Posterior vena cava (tissue), 2 donors: ENCODE results near the gene GCC2. TPM values are rescaled to one million over a fixed set of nuclear protein-coding genes. Genes with fewer than 3 reads are reported as not detected.
"Not testable (repeated sequence)": the region's sequence is repeated elsewhere in the genome, so short reads cannot be mapped to it uniquely, and the experiment has no call there.

ENCODE experiments used
- DNase-seq: peaks from one replicate; pipeline ENCODE4 v3.0.0-alpha.2; 2020; ENCODE audit warnings: low spot score
- intact Hi-C, 2 donors: fragments of 100-400 bp; cut with DNase I; formaldehyde crosslinking; loops; one replicate each; pipeline versions ENCODE4 v1.14.1 to v1.14.2; 2022 to 2023
- total RNA-seq, 2 donors: library from RNA; stranded (reverse); fragmentation: NEBNext Ultra II Directional; extraction: Animal tissue kit (Norgen Biotek cat#: 25700); gene quantifications; one replicate each; pipeline ENCODE4 v1.2.1, GENCODE V29; 2021
- donor health status: DM: yes; HTN: yes; CAD: no.
- donor health status: DM: yes; HTN: yes; CAD: no.

The GCC2 gene
- total RNA-seq, 2 donors from 2014 or later, result 35.8 to 39.8 TPM

- no peak for DNase-seq
- intact Hi-C loops, result no loop called here
Measured at GRCh38 chr2:108428286-108429009, 20.6 kb upstream of the GCC2 start.

DNA sequence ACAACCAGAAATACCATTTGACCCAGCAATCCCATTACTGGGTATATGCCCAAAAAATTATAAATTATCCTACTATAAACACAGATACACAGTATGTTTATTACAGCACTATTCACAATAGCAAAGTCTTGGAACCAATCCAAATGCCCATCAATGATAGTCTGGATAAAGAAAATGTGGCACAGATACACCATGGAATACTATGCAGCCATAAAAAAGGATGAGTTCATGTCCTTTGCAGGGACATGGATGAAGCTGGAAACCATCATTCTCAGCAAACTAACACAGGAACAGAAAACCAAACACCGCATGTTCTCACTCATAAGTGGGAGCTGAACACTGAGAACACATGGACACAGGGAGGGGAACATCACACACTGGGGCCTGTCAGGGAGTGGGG lies 13.4 kb upstream of the GCC2 start:
- intact Hi-C loops, DNase-seq: not testable (repeated sequence)

GRCh38 chr2:108436976-108437375 lies 12.0 kb upstream of the GCC2 start:
- no peak for DNase-seq
- intact Hi-C loops, result no loop called here

DNA sequence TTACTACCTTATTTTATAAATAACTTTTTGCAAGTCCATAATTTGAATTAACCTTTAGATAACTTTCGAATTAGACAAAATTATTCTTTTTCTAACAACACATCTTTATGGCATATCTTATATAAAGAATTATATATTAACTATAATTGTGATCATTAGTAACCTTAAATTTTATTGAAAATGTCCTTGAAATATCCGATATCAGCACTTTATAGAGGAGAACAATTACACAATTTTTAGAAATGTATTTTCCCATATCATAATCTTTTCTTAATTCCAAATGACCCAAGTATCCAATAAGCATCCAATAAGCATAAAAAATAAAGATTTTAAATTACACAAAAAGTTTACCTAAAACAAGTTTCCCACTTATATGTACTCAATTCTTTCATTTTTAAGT lies 7.3 kb upstream of the GCC2 start:
- no peak for DNase-seq
- intact Hi-C loops, result no loop called here

GRCh38 chr2:108444941-108445840 lies 3.8 kb upstream of the GCC2 start:
- DNase-seq, result no peak
- intact Hi-C loops, result loop anchor here in 1 of 2 donors (5.0 kb wide), 1 partner anchor 1593 kb away; no protein-coding TSS in a partner anchor

- intact Hi-C loops, result loop anchor here in 1 of 2 donors (5.0 kb wide), 1 partner anchor 1594 kb away; no protein-coding TSS in a partner anchor
- DNase-seq, result no peak
Measured at GRCh38 chr2:108446703-108447102, 2.3 kb upstream of the GCC2 start.

DNA sequence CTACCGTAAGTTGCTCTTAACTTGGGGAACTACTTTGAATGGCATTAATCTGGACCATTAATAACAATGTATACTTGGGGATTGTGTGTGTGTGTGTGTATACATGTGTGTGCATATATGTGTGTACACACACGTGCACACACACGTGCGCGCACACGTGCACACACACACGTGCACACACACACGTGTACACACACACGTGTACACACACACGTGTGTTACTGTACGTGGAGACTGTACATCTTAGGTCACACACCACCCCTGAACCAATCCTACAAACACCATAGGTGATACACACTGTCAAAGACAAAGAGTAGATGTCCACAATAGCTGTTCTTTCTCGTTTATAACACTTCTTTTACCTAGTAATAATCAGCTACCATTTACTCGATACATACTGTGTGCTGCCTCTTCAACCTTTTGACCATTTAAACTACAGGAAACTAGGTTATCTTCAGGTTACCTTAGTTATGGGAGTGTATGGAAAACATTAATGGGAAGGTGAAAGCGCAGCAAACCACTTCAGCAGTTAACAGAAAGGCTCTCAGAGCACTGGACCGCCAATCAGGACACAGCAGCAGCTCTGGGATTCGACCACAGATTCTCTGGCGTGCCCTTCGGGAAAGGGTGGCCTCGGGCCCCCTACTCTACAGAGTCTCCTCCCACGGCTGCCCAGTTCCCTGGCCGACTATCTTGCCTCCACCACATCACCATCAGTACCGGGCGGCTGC lies 894 bp upstream of the GCC2 start:
- no peak for DNase-seq
- intact Hi-C loops, result loop anchor here in 1 of 2 donors (5.0 kb wide), 1 partner anchor 1596 kb away; no protein-coding TSS in a partner anchor

- DNase-seq, result no peak
- intact Hi-C loops, result loop anchor here in 1 of 2 donors (5.0 kb wide), 1 partner anchor 1597 kb away; no protein-coding TSS in a partner anchor
Measured at GRCh38 chr2:108449410-108450130, 564 bp downstream of the GCC2 start.

DNA sequence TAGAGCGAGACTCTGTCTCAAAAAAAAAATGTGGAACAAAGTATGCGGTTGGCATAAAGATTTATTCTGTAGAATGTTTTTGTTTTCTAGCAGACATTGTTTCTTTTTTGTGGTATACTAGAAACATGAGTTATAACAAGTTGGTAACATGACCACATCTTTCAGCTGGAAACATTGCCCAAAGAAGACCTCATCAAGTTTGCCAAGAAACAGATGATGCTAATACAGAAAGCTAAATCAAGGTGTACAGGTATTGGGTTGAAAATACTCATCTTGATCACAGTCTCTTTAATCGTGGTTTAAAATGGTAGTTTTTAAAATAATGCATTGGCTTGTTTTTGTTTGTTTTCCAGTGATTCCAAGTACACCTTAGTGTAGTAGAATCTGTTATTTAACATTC lies 1.9 kb downstream of the GCC2 start:
- DNase-seq, result no peak
- intact Hi-C loops, result no loop called here

- no peak for DNase-seq
- intact Hi-C loops, result no loop called here
Measured at GRCh38 chr2:108451976-108452375, 3.0 kb downstream of the GCC2 start.

DNA sequence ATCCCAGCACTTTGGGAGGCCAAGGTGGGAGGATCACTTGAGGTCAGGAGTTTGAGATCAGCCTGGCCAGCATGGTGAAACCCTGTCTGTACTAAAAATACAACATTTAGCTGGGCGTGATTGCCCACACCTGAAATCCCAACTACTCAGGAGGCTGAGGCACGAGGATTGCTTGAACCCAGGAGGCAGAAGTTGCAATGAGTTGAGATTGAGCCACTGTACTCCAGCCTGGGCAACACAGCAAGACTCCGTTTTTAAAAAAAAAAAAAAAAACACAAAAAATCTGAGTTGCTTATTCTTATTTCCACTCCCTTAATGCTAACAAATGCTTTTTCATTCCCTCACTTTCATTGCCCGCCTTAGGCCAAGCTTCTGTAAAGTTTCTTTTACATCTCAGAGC lies 4.5 kb downstream of the GCC2 start:
- intact Hi-C loops, DNase-seq: not testable (repeated sequence)

DNA sequence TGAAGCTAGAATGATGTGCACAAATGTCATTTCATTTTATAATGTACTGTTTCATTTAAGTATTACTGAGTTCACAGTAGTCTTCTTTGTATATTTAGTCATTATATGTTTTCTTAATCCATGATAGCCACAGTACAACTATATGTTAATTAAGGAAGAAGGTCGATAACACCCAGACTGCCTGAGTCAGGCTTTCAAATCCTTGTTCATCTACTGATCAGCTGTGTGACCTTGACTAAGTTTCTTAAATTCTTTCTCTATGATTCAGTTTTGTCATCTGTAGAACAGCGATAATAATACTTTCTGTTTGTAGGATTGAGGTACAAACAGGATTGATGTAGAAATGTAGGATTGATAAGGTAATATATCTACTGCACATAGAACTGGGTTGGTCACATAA lies 5.4 kb downstream of the GCC2 start:
- no peak for DNase-seq
- intact Hi-C loops, result no loop called here

DNA sequence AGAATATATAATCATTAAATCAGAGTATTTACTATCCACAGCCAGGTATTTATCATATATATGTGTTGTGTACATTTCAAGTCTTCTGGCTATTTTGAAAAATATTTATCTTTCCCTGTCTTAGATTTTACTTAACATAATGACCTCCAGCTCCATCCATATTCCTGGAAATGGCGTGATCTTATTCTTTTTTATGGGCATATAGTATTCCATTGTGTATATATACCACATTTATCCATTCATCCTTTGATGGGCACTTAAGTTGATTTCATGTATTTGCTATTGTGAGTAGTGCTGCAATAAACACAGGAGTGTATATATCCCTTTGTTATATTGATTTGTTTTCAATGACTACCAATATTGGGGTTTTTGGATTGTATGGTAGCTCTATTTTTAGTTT lies 6.6 kb downstream of the GCC2 start:
- intact Hi-C loops, result no loop called here

DNA sequence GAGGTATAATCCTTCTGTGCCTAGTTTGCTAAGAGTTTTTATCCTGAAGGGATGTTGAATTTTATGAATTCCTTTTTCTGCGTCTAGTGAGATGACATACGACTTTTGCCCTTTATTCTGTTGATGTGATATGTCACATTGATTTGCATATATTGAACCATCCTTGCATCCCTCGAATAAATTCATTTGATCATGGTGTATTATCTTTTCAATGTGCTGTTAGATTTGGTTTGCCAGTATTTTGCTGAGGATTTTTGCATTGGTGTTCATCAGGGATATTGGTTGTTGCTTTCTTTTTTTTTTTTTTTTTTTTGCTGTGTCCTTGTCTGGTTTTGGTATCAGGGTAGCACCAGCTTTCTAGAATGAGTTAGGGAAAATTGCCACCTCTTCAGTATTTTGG lies 9.1 kb downstream of the GCC2 start:
- no peak for DNase-seq
- intact Hi-C loops, result no loop called here

More for the DNA sequence above, 6.6 kb downstream of the GCC2 start:
- no peak for DNase-seq

DNA sequence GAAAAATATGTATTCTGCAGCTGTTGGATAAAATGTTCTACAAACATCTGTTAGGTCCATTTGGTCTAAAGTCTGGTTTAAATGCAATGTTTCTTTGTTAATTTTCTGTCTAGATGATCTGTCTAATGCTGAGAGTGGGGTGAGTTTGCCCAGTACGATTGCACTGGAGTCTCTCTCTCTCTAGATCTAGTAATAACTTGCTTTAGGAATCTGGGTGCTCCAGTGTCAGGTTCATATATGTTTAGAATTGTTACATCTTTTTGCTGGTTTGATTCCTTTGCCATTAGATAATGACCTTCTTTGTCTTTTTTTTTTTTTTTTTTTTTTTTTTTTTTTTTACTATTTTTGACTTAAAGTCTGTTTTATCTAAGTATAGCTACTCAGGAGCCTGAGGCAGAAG lies 10.4 kb downstream of the GCC2 start:
- DNase-seq, result no peak
- intact Hi-C loops, result no loop called here

GRCh38 chr2:108460345-108461037 lies 11.5 kb downstream of the GCC2 start:
- intact Hi-C loops, result no loop called here
- DNase-seq, result no peak

DNA sequence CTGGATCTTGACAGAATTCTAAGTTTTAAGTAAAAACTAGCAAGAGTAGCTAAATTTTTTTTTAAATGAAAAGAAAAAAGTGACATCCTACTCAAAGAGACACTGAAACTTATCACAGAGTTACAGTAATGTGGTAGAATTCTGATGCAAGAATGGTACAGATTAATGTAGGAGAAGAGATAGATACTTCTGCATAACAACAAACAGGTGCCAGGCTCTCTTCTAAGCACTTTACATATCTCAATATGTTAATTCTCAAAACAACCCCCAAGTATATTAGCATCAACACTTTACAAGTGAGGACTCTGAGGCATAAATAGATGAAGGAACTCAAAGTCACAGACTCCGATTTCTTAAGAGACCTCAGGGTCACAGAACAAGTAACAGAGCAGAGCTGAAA lies 28.1 kb downstream of the GCC2 start:
- intact Hi-C loops, result no loop called here
- DNase-seq, result no peak

DNA sequence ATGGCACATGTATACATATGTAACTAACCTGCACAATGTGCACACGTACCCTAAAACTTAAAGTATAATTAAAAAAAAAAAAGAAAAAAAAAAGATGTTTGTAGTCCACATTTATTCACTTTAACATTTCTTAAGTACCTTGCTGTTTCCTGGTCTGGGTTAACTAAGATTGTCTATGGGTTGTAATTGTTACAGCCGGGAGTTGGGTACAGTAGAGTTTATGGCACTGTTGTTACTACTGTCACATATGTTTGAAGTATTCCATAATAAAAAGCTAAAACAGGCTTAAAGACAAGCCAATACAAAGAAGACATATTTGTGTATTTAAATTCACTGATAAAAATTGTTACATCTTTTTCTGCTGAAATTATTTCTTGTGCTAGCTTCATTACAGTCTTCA lies 36.2 kb downstream of the GCC2 start:
- no peak for DNase-seq
- intact Hi-C loops, result no loop called here
